DMS79 (cell line): Measurements from ENCODE around the gene CCDC24.

ENCODE experiments used
- DNase-seq: peaks from one replicate; lab custom pipeline; 2025; lab: John Stamatoyannopoulos, UW

CCDC24 gene

GRCh38 chr1:44024031-44024902 lies 32.9 kb downstream of the CCDC24 start:
- no peak for DNase-seq

GRCh38 chr1:44024903-44025525 lies 33.6 kb downstream of the CCDC24 start:
- no peak for DNase-seq

GRCh38 chr1:44025816-44026215 lies 34.4 kb downstream of the CCDC24 start:
- no peak for DNase-seq

- DNase-seq: no peak
Measured at GRCh38 chr1:44027320-44027719, 35.9 kb downstream of the CCDC24 start.

GRCh38 chr1:44029260-44029910 lies 38.0 kb downstream of the CCDC24 start:
- peak; percentile 49 for DNase-seq

- peak; percentile 76 for DNase-seq
Measured at GRCh38 chr1:44029911-44030604, 38.7 kb downstream of the CCDC24 start.

- DNase-seq: peak; percentile 25
Measured at GRCh38 chr1:44030605-44031251, 39.3 kb downstream of the CCDC24 start.

GRCh38 chr1:44031252-44032169 lies 40.1 kb downstream of the CCDC24 start, which contains the start of gene SLC6A9:
Gene SLC6A9, minus strand, starts transcription at chr1:44031462. Its CDS starts 7,185 bp downstream, at chr1:44024277.
- no peak for DNase-seq

- DNase-seq: no peak
Measured at GRCh38 chr1:44032170-44032790, 40.9 kb downstream of the CCDC24 start.

GRCh38 chr1:44033041-44033575 lies 41.7 kb downstream of the CCDC24 start:
- no peak for DNase-seq

GRCh38 chr1:44033756-44034155 lies 42.4 kb downstream of the CCDC24 start:
- DNase-seq: no peak

GRCh38 chr1:44034423-44034822 lies 43.0 kb downstream of the CCDC24 start:
- DNase-seq: no peak

GRCh38 chr1:44034976-44035716 lies 43.7 kb downstream of the CCDC24 start:
- no peak for DNase-seq

GRCh38 chr1:44035726-44036408 lies 44.5 kb downstream of the CCDC24 start:
- DNase-seq: no peak

- peak; percentile 75 for DNase-seq
Measured at GRCh38 chr1:44036409-44037139, 45.2 kb downstream of the CCDC24 start.

GRCh38 chr1:44037154-44037553 lies 45.8 kb downstream of the CCDC24 start:
- no peak for DNase-seq

- DNase-seq: no peak
Measured at GRCh38 chr1:44038876-44039657, 47.7 kb downstream of the CCDC24 start.
